NK-92 (cell line): ENCODE measurements around the gene RASAL3.
"Not testable (repeated sequence)": the region's sequence is repeated elsewhere in the genome, so short reads cannot be mapped to it uniquely, and the experiment has no call there.

ENCODE experiments used
- DNase-seq: peaks from one replicate; lab custom pipeline; 2025; ENCODE audit not compliant: unreplicated experiment; lab: John Stamatoyannopoulos, UW

The RASAL3 gene

GRCh38 chr19:15464394-15465385 is at the start of gene RASAL3:
Gene RASAL3, minus strand, starts transcription at chr19:15464544. Its CDS starts 186 bp downstream, at chr19:15464358.
- DNase-seq: no peak

- no peak for DNase-seq
Measured at GRCh38 chr19:15511671-15512424, 47.5 kb upstream of the RASAL3 start.

GRCh38 chr19:15508035-15508710 is 43.8 kb upstream of the RASAL3 start, which contains the start of gene CYP4F22:
Gene CYP4F22, plus strand, starts transcription at chr19:15508525. Its CDS starts 16,812 bp downstream, at chr19:15525337.
- DNase-seq: no peak

GRCh38 chr19:15507068-15508034 is 43.0 kb upstream of the RASAL3 start:
- no peak for DNase-seq

- DNase-seq: no peak
Measured at GRCh38 chr19:15506074-15506571, 41.8 kb upstream of the RASAL3 start.

GRCh38 chr19:15502264-15502663 is 37.9 kb upstream of the RASAL3 start:
- no peak for DNase-seq

GRCh38 chr19:15501596-15501995 is 37.3 kb upstream of the RASAL3 start:
- no peak for DNase-seq

- DNase-seq: no peak
Measured at GRCh38 chr19:15498910-15499309, 34.6 kb upstream of the RASAL3 start.

GRCh38 chr19:15498156-15498858 is 34.0 kb upstream of the RASAL3 start:
- DNase-seq: no peak

GRCh38 chr19:15495151-15495550 is 30.8 kb upstream of the RASAL3 start:
- DNase-seq: no peak

GRCh38 chr19:15488489-15489226 is 24.3 kb upstream of the RASAL3 start:
- DNase-seq: no peak

- no peak for DNase-seq
Measured at GRCh38 chr19:15487038-15487437, 22.7 kb upstream of the RASAL3 start.

- not testable (repeated sequence) for DNase-seq
Measured at GRCh38 chr19:15485768-15486167, 21.4 kb upstream of the RASAL3 start.

GRCh38 chr19:15480996-15481395 is 16.7 kb upstream of the RASAL3 start:
- not testable (repeated sequence) for DNase-seq

GRCh38 chr19:15479391-15480345 is 15.3 kb upstream of the RASAL3 start, which contains the start of gene PGLYRP2:
Gene PGLYRP2, minus strand, starts transcription at chr19:15479501. Its CDS starts 130 bp downstream, at chr19:15479371.
- no peak for DNase-seq

- DNase-seq: no peak
Measured at GRCh38 chr19:15476325-15476724, 12.0 kb upstream of the RASAL3 start.

GRCh38 chr19:15475611-15476010 is 11.3 kb upstream of the RASAL3 start:
- no peak for DNase-seq
